Measurements from ENCODE around the gene IMMP2L.

GRCh38 chr7:111586711-111587409 lies 24.6 kb upstream of the IMMP2L start:
- no peak for TF ChIP-seq EZH2 (IDR thresholded peaks at IDR 0.05; ENCODE audit: low read depth, low read length, severe bottlenecking)
- no peak for TF ChIP-seq TAF7 (optimal IDR thresholded peaks at IDR 0.05; ENCODE audit: borderline replicate concordance, low read depth, low read length)

Data from H1 (cell line).